HEK293T (cell line): ENCODE data around the gene ATIC.

Experiments
- CTCF ChIA-PET: fragments of 350-600 bp; formaldehyde crosslinking; extraction: SDS; loops from one replicate; lab custom pipeline; 2021; ENCODE audit warnings: antibody characterized with exemption, inconsistent platforms; lab: Yijun Ruan, JAX
- POLR2A ChIA-PET: fragments of 350-600 bp; formaldehyde crosslinking; extraction: SDS; loops from one replicate; lab custom pipeline; 2020; ENCODE audit warnings: antibody characterized with exemption, inconsistent platforms; lab: Yijun Ruan, JAX
- DNase-seq: peaks from one replicate; pipeline ENCODE4 v3.0.0; 2012; ENCODE audit warnings: mixed read lengths; ENCODE audit errors: extremely low spot score
- ARNT ChIP-seq: fragments of 450-650 bp; IDR thresholded peaks from 2 replicates; pipeline ENCODE4 v1.6.1; 2017; ENCODE audit warnings: mild to moderate bottlenecking
- BHLHE40 ChIP-seq: fragments of 450-650 bp; IDR thresholded peaks from 2 replicates; pipeline ENCODE4 v1.6.1; 2016; ENCODE audit warnings: mild to moderate bottlenecking, moderate library complexity, borderline replicate concordance
- CTBP1 ChIP-seq: fragments of 450-650 bp; IDR thresholded peaks from 2 replicates; pipeline ENCODE4 v1.6.1; 2016; ENCODE audit warnings: borderline replicate concordance
- ELF4 ChIP-seq: fragments of 450-650 bp; IDR thresholded peaks from 2 replicates; pipeline ENCODE4 v1.6.1; 2017; ENCODE audit warnings: antibody characterized with exemption
- FOXA1 ChIP-seq: fragments of 450-650 bp; IDR thresholded peaks from 2 replicates; pipeline ENCODE4 v1.6.1; 2016; ENCODE audit warnings: mild to moderate bottlenecking
- FOXK2 ChIP-seq: fragments of 450-650 bp; IDR thresholded peaks from 2 replicates; pipeline ENCODE4 v1.6.1; 2016; ENCODE audit warnings: mild to moderate bottlenecking
- FOXM1 ChIP-seq: fragments of 450-650 bp; IDR thresholded peaks from 2 replicates; pipeline ENCODE4 v1.6.1; 2017; ENCODE audit warnings: mild to moderate bottlenecking, borderline replicate concordance
- HDGF ChIP-seq: fragments of 450-650 bp; IDR thresholded peaks from 2 replicates; pipeline ENCODE4 v1.6.1; 2017; ENCODE audit warnings: antibody characterized with exemption, borderline replicate concordance
- L3MBTL2 ChIP-seq: fragments of 450-650 bp; conservative IDR thresholded peaks from 2 replicates; pipeline ENCODE4 v1.6.1; 2016; ENCODE audit warnings: mild to moderate bottlenecking
- LEF1 ChIP-seq: fragments of 450-650 bp; IDR thresholded peaks from 2 replicates; pipeline ENCODE4 v1.6.1; 2017; ENCODE audit warnings: mild to moderate bottlenecking, borderline replicate concordance
- NFRKB ChIP-seq: fragments of 450-650 bp; IDR thresholded peaks from 2 replicates; pipeline ENCODE4 v1.6.1; 2016; ENCODE audit warnings: mild to moderate bottlenecking, moderate library complexity
- PKNOX1 ChIP-seq: fragments of 450-650 bp; IDR thresholded peaks from 2 replicates; pipeline ENCODE4 v1.6.1; 2016
- SP1 ChIP-seq: fragments of 450-650 bp; IDR thresholded peaks from 2 replicates; pipeline ENCODE4 v1.6.1; 2017
- SUZ12 ChIP-seq: fragments of 450-650 bp; IDR thresholded peaks from 2 replicates; pipeline ENCODE4 v1.6.1; 2016; ENCODE audit warnings: mild to moderate bottlenecking
- TARDBP ChIP-seq: fragments of 450-650 bp; IDR thresholded peaks from 2 replicates; pipeline ENCODE4 v1.6.1; 2016
- ZNF384 ChIP-seq: fragments of 450-650 bp; IDR thresholded peaks from 2 replicates; pipeline ENCODE4 v1.6.1; 2016

ATIC gene

GRCh38 chr2:215328066-215328465 lies 16.2 kb downstream of the ATIC start:
- POLR2A ChIA-PET: interaction anchor here (1.1 kb wide), 1 partner anchor 9 kb away, joined by 5 read pairs; no protein-coding TSS in a partner anchor
- TF ChIP-seq PKNOX1 (no peak), CTBP1 (no peak), ARNT (no peak), SP1 (no peak), HDGF (no peak), FOXK2 (no peak), ZNF384 (no peak), ELF4 (no peak), SUZ12 (no peak), LEF1 (no peak), NFRKB (no peak), FOXM1 (no peak), FOXA1 (no peak), L3MBTL2 (no peak), TARDBP (no peak), BHLHE40 (no peak)
- CTCF ChIA-PET: no interaction called here
- DNase-seq: no peak

GRCh38 chr2:215332872-215333595 lies 21.2 kb downstream of the ATIC start:
- DNase-seq: no peak
- POLR2A ChIA-PET: no interaction called here
- TF ChIP-seq LEF1 (no peak), FOXA1 (no peak), PKNOX1 (no peak), SP1 (no peak), NFRKB (no peak), ARNT (no peak), FOXM1 (no peak), ELF4 (no peak), L3MBTL2 (no peak), CTBP1 (no peak), ZNF384 (no peak), SUZ12 (no peak), BHLHE40 (no peak), TARDBP (no peak), HDGF (no peak), FOXK2 (no peak)
- CTCF ChIA-PET: no interaction called here

- POLR2A ChIA-PET: interaction anchor here (0.6 kb wide), 1 partner anchor 21 kb away, joined by 3 read pairs; no protein-coding TSS in a partner anchor
- CTCF ChIA-PET: interaction anchor here (0.6 kb wide), 1 partner anchor 13 kb away, joined by 5 read pairs; no protein-coding TSS in a partner anchor
- TF ChIP-seq ZNF384 (no peak), CTBP1 (no peak), FOXM1 (no peak), ARNT (no peak), SUZ12 (no peak), FOXA1 (no peak), BHLHE40 (no peak), NFRKB (no peak), LEF1 (no peak), ELF4 (no peak), SP1 (no peak), TARDBP (no peak), HDGF (no peak), L3MBTL2 (no peak), FOXK2 (no peak), PKNOX1 (no peak)
- DNase-seq: no peak
Measured at GRCh38 chr2:215338883-215339679, 27.2 kb downstream of the ATIC start.

- TF ChIP-seq BHLHE40 (no peak), CTBP1 (no peak), ZNF384 (no peak), L3MBTL2 (no peak), ELF4 (no peak), SUZ12 (no peak), TARDBP (no peak), ARNT (no peak), HDGF (no peak), LEF1 (no peak), FOXK2 (no peak), PKNOX1 (no peak), FOXA1 (no peak)
- CTCF ChIA-PET: no interaction called here
- no peak for DNase-seq
- POLR2A ChIA-PET: no interaction called here
Measured at GRCh38 chr2:215347878-215348277, 36.0 kb downstream of the ATIC start.
